ENCODE results near the gene B4GALT2.
A peak's percentile ranks its signal among the peaks of the same experiment; 100 is the strongest.

Gene B4GALT2

DNA sequence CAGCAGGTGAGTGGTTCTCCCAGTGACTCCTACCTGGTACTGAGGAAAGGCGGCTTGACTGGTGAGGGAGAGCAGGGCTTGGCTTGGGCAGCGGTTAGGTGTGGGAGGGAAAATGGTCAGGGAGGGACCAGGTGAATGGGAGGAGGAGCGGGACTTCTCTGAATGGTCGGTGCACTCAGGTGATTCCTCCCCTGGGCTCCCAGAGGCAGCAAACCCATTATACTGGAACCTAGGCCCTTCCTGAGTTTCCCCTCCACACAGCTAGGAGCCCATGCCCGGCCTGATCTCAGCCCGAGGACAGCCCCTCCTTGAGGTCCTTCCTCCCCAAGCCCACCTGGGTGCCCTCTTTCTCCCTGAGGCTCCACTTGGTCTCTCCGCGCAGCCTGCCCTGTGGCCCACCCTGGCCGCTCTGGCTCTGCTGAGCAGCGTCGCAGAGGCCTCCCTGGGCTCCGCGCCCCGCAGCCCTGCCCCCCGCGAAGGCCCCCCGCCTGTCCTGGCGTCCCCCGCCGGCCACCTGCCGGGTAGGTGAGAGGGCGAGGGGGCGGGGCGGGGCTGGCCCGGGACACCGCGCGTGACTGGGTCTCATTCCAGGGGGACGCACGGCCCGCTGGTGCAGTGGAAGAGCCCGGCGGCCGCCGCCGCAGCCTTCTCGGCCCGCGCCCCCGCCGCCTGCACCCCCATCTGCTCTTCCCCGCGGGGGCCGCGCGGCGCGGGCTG is 43.1 kb upstream of the B4GALT2 start:
- H3K9me3 ChIP-seq (ENCODE audit: control insufficient read depth, low read length), result no peaks in the 10 kb centered on the region
- H3K27ac ChIP-seq (ENCODE audit: insufficient read depth, low read length, poor library complexity, severe bottlenecking), result no peak overlapping the region
- DNase-seq, result no peak
- H3K27me3 ChIP-seq (replicated peaks; ENCODE audit: control insufficient read depth, insufficient read depth, low read length, poor library complexity, severe bottlenecking), result peaks cover 20% of the 10 kb centered on the region
- H3K4me3 ChIP-seq (ENCODE audit: insufficient read depth, low read depth, low read length, poor library complexity, severe bottlenecking), result no peak overlapping the region
- no peaks in the 10 kb centered on the region for H3K36me3 ChIP-seq (ENCODE audit: control insufficient read depth, insufficient read depth, low read length)
- H3K4me1 ChIP-seq (ENCODE audit: control insufficient read depth, insufficient read depth, low read length, poor library complexity, severe bottlenecking), result peaks cover 15% of the 10 kb centered on the region

- Histone ChIP-seq H3K9me3 (ENCODE audit: control insufficient read depth, low read length) (no peaks in the 10 kb centered on the region), H3K27me3 (replicated peaks; ENCODE audit: control insufficient read depth, insufficient read depth, low read length, poor library complexity, severe bottlenecking) (peaks cover 20% of the 10 kb centered on the region), H3K27ac (ENCODE audit: insufficient read depth, low read length, poor library complexity, severe bottlenecking) (no peak overlapping the region), H3K4me3 (ENCODE audit: insufficient read depth, low read depth, low read length, poor library complexity, severe bottlenecking) (no peak overlapping the region), H3K36me3 (ENCODE audit: control insufficient read depth, insufficient read depth, low read length) (no peaks in the 10 kb centered on the region), H3K4me1 (ENCODE audit: control insufficient read depth, insufficient read depth, low read length, poor library complexity, severe bottlenecking) (peaks cover 15% of the 10 kb centered on the region)
- DNase-seq, result no peak
Measured at GRCh38 chr1:43936431-43937151, 42.4 kb upstream of the B4GALT2 start.

DNA sequence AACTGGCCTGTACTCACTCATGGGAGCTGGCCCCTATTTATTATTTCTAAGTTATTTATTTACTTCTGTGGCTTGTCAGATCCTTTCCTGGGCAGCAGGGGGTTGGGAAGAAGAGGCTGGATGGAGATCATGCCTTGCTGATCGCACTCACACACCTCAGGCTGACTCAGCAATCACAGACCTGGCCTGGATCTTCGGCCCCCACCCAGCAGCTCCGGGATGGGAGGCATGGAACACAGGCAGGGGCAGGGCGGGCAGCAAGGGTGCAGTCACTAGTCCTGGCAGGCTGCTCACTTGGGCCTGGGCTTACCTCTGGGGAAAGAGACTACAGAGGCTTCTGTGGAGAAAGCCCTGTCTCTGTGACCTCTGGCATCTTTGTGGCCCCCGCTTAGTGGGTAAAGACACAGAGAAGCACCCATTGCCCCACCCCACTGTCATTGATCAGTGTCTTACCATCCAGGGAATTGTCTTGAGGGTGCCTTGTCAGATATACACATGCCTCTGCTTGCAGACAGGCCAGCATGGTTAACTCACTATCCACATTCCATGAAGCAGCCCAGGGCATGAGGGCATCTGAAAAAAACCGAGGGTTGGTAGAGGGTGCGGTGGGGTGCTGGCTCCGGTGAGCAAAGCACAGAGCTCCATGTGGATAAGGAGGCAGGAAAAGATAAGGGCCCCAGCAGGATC is 41.7 kb upstream of the B4GALT2 start:
- no peak for DNase-seq
- Histone ChIP-seq H3K9me3 (ENCODE audit: control insufficient read depth, low read length) (no peaks in the 10 kb centered on the region), H3K36me3 (ENCODE audit: control insufficient read depth, insufficient read depth, low read length) (no peaks in the 10 kb centered on the region), H3K4me1 (ENCODE audit: control insufficient read depth, insufficient read depth, low read length, poor library complexity, severe bottlenecking) (peaks cover 15% of the 10 kb centered on the region), H3K27me3 (replicated peaks; ENCODE audit: control insufficient read depth, insufficient read depth, low read length, poor library complexity, severe bottlenecking) (peaks cover 20% of the 10 kb centered on the region), H3K27ac (ENCODE audit: insufficient read depth, low read length, poor library complexity, severe bottlenecking) (no peak overlapping the region), H3K4me3 (ENCODE audit: insufficient read depth, low read depth, low read length, poor library complexity, severe bottlenecking) (no peak overlapping the region)

DNA sequence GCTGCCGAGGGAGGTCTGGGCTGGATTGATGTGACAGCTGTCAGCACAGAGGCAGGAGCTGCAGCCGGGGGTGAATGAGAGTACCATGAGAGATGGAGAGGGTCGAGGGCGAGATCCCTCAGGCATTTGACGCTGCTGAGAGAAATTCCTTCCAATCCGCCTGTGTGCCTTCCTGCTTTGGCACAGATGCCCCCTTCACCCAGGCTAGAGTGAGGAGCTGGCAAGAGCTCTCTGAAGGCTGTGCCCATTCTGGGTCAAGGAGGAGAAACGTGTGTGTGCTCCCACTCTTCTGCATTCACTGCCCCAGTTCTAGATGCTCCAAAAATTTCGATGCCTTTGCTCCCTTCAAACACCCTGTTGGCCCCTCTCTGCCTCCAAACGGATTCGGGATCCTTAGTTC is 40.6 kb upstream of the B4GALT2 start:
- Histone ChIP-seq H3K4me3 (ENCODE audit: insufficient read depth, low read depth, low read length, poor library complexity, severe bottlenecking) (no peak overlapping the region), H3K27ac (ENCODE audit: insufficient read depth, low read length, poor library complexity, severe bottlenecking) (no peak overlapping the region), H3K9me3 (ENCODE audit: control insufficient read depth, low read length) (no peaks in the 10 kb centered on the region), H3K27me3 (replicated peaks; ENCODE audit: control insufficient read depth, insufficient read depth, low read length, poor library complexity, severe bottlenecking) (peaks cover 20% of the 10 kb centered on the region), H3K4me1 (ENCODE audit: control insufficient read depth, insufficient read depth, low read length, poor library complexity, severe bottlenecking) (peaks cover 12% of the 10 kb centered on the region), H3K36me3 (ENCODE audit: control insufficient read depth, insufficient read depth, low read length) (no peaks in the 10 kb centered on the region)
- DNase-seq, result no peak

GRCh38 chr1:43938892-43939587 is 40.0 kb upstream of the B4GALT2 start:
- Histone ChIP-seq H3K27ac (ENCODE audit: insufficient read depth, low read length, poor library complexity, severe bottlenecking) (no peak overlapping the region), H3K4me3 (ENCODE audit: insufficient read depth, low read depth, low read length, poor library complexity, severe bottlenecking) (no peak overlapping the region), H3K27me3 (replicated peaks; ENCODE audit: control insufficient read depth, insufficient read depth, low read length, poor library complexity, severe bottlenecking) (peaks cover 20% of the 10 kb centered on the region), H3K4me1 (ENCODE audit: control insufficient read depth, insufficient read depth, low read length, poor library complexity, severe bottlenecking) (peaks cover 8% of the 10 kb centered on the region), H3K9me3 (ENCODE audit: control insufficient read depth, low read length) (no peaks in the 10 kb centered on the region), H3K36me3 (ENCODE audit: control insufficient read depth, insufficient read depth, low read length) (no peaks in the 10 kb centered on the region)
- DNase-seq, result no peak

DNA sequence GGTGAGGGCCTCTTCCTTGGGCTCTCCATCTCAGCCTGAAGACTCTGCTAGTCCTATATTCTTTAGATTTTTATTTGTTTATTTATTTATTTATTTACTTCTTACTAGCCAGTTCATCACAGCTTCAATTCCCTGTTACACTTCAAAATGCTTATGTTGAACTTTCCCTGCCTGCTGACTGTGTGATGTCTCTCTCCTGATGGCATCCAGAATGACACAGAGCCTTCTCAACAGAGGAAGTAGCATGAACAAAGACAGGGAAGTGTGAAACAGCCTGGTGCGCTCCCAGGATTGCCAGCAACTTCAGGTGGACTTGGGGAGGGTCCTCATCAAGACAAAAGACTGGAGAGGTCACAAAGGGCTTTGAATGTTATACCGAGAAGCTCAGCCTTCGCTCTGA is 36.6 kb upstream of the B4GALT2 start:
- no peak for DNase-seq
- Histone ChIP-seq H3K9me3 (ENCODE audit: control insufficient read depth, low read length) (no peaks in the 10 kb centered on the region), H3K27me3 (replicated peaks; ENCODE audit: control insufficient read depth, insufficient read depth, low read length, poor library complexity, severe bottlenecking) (no peaks in the 10 kb centered on the region)

DNA sequence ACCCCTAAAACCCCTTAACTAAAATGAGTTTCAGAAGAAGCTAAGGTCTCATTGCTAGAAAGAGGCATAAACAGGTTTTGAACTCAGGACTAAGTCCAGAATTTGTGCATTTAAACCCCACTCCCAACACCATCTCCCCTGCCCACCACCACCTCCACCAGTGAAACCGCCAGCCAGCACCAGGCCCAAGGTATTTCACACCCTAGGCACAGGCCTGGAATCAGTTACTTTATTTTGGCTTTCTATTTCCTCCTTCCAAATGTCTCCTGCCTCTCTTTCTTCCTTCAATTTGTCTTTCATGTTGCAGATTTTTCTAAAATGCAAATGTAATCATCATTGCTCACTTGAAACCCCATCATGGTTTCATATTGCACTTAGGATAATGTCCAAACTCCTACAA is 34.1 kb upstream of the B4GALT2 start:
- no peaks in the 10 kb centered on the region for H3K9me3 ChIP-seq (ENCODE audit: control insufficient read depth, low read length)
- H3K27me3 ChIP-seq (replicated peaks; ENCODE audit: control insufficient read depth, insufficient read depth, low read length, poor library complexity, severe bottlenecking), result no peaks in the 10 kb centered on the region
- H3K36me3 ChIP-seq (ENCODE audit: control insufficient read depth, insufficient read depth, low read length), result no peaks in the 10 kb centered on the region
- peaks cover 24% of the 10 kb centered on the region for H3K4me1 ChIP-seq (ENCODE audit: control insufficient read depth, insufficient read depth, low read length, poor library complexity, severe bottlenecking)
- H3K4me3 ChIP-seq (ENCODE audit: insufficient read depth, low read depth, low read length, poor library complexity, severe bottlenecking), result no peak overlapping the region
- H3K27ac ChIP-seq (ENCODE audit: insufficient read depth, low read length, poor library complexity, severe bottlenecking), result no peak overlapping the region
- DNase-seq, result no peak

More for the DNA sequence above, 36.6 kb upstream of the B4GALT2 start:
- Histone ChIP-seq H3K36me3 (ENCODE audit: control insufficient read depth, insufficient read depth, low read length) (no peaks in the 10 kb centered on the region), H3K4me3 (ENCODE audit: insufficient read depth, low read depth, low read length, poor library complexity, severe bottlenecking) (no peak overlapping the region), H3K4me1 (ENCODE audit: control insufficient read depth, insufficient read depth, low read length, poor library complexity, severe bottlenecking) (peaks cover 15% of the 10 kb centered on the region), H3K27ac (ENCODE audit: insufficient read depth, low read length, poor library complexity, severe bottlenecking) (no peak overlapping the region)

- no peak for DNase-seq
- Histone ChIP-seq H3K36me3 (ENCODE audit: control insufficient read depth, insufficient read depth, low read length) (no peaks in the 10 kb centered on the region), H3K27ac (ENCODE audit: insufficient read depth, low read length, poor library complexity, severe bottlenecking) (peak overlapping the region; percentile 98), H3K4me3 (ENCODE audit: insufficient read depth, low read depth, low read length, poor library complexity, severe bottlenecking) (peak overlapping the region; percentile 80), H3K4me1 (ENCODE audit: control insufficient read depth, insufficient read depth, low read length, poor library complexity, severe bottlenecking) (peaks cover 24% of the 10 kb centered on the region), H3K9me3 (ENCODE audit: control insufficient read depth, low read length) (no peaks in the 10 kb centered on the region), H3K27me3 (replicated peaks; ENCODE audit: control insufficient read depth, insufficient read depth, low read length, poor library complexity, severe bottlenecking) (no peaks in the 10 kb centered on the region)
Measured at GRCh38 chr1:43945674-43946235, 33.3 kb upstream of the B4GALT2 start.

- no peaks in the 10 kb centered on the region for H3K36me3 ChIP-seq (ENCODE audit: control insufficient read depth, insufficient read depth, low read length)
- peaks cover 24% of the 10 kb centered on the region for H3K4me1 ChIP-seq (ENCODE audit: control insufficient read depth, insufficient read depth, low read length, poor library complexity, severe bottlenecking)
- H3K27ac ChIP-seq (ENCODE audit: insufficient read depth, low read length, poor library complexity, severe bottlenecking), result peak within 1 kb of the TSS; percentile 98
- DNase-seq, result peak; percentile 80 to 92 (median 89)
- peak within 1 kb of the TSS; percentile 80 for H3K4me3 ChIP-seq (ENCODE audit: insufficient read depth, low read depth, low read length, poor library complexity, severe bottlenecking)
- H3K9me3 ChIP-seq (ENCODE audit: control insufficient read depth, low read length), result no peaks in the 10 kb centered on the region
- no peaks in the 10 kb centered on the region for H3K27me3 ChIP-seq (replicated peaks; ENCODE audit: control insufficient read depth, insufficient read depth, low read length, poor library complexity, severe bottlenecking)
Measured at GRCh38 chr1:43946236-43947060, 32.6 kb upstream of the B4GALT2 start, which contains the start of gene IPO13. Gene IPO13 (plus strand): TSS chr1:43946950. CDS start chr1:43947601, 651 bp downstream.

Data from effector memory CD4-positive, alpha-beta T cell (primary cell).